Superior temporal gyrus (tissue), 1 donor: ENCODE measurements around the gene MLYCD.

Source experiments
- DNase-seq: peaks from one replicate; pipeline ENCODE4 v3.0.0-alpha.2; 2016; ENCODE audit errors: extremely low spot score

The MLYCD gene

GRCh38 chr16:83970430-83970815 lies 71.5 kb downstream of the MLYCD start:
- no peak for DNase-seq

GRCh38 chr16:83971165-83972130 lies 72.5 kb downstream of the MLYCD start:
- no peak for DNase-seq

- DNase-seq, result no peak
These were observed 73.5 kb downstream of the MLYCD start for GRCh38 chr16:83972256-83973008.

GRCh38 chr16:83973077-83973476 lies 74.2 kb downstream of the MLYCD start:
- no peak for DNase-seq

- no peak for DNase-seq
These were observed 74.9 kb downstream of the MLYCD start for GRCh38 chr16:83973581-83974385.

GRCh38 chr16:83974475-83974874 lies 75.6 kb downstream of the MLYCD start:
- DNase-seq, result no peak

GRCh38 chr16:83975590-83976260 lies 76.8 kb downstream of the MLYCD start:
- DNase-seq, result no peak
